ENCODE measurements around the gene EFHC2.

EFHC2 gene

DNA sequence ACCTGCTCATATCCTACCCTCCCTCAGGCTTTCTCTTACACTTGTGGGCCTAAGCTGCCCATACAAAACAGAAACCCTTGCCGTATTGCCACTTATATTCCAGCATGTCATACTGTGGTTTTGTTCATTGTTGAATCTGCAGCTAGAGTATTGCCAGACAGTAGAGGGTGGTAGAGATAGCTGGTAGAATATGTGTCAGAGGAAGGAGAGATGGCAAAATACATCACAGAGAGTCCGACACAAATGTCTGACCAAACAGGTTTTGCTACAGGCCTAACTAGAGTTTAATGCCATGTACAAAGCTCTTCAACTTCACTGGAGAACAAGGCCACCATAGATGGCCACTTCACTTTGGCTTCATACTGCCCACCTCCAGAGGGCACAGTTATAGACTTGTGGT is 160.1 kb downstream of the EFHC2 start:
- no peaks in the 10 kb centered on the region for H3K9me3 ChIP-seq (ENCODE audit: control insufficient read depth, low read length)
- no peaks in the 10 kb centered on the region for H3K4me1 ChIP-seq (ENCODE audit: control insufficient read depth, insufficient read depth, low read length)
- H3K36me3 ChIP-seq (ENCODE audit: control insufficient read depth, insufficient read depth, low read length, severe bottlenecking) = no peaks in the 10 kb centered on the region
- H3K4me3 ChIP-seq (ENCODE audit: low read length) = no peak overlapping the region
- no peak overlapping the region for H3K9ac ChIP-seq (ENCODE audit: low read length)
- peaks cover 4% of the 10 kb centered on the region for H3K27me3 ChIP-seq (replicated peaks; ENCODE audit: control insufficient read depth, insufficient read depth, low read length)
- no peak for DNase-seq (ENCODE audit: low read depth)

DNA sequence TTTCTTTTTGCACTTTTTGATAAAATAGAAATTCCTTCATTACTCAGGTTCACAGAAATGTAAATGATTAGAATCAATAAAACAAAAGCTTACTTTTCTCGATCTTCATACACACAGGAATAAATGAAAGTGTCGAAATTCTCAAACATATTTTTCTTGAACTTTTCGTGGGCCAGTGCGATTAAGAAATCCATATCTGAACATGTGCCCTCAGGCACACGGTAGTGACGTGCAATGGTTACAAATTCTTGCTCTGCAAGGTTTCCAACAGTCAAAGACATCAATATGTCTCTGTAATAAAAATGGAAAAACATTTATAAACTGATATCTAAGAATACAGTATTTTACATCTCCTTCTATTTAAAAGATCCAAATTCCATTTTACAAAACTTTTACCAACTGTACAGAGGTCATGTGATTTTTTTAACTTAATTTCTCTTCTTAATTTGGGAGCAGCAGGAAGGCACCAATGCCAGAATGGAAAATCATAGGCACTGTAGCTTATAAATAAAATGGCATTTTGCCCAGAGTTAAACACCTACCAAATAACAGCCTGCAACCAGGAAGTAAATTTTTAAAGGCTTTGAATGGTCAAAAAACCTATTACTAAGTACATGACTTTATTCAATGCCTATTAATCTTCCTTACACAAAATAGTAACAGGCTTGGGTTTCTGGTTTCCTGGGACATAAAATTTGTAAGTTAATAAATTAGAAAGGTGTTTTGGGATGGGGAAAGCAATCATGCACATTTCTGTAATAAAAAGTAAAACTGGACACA is 165.0 kb downstream of the EFHC2 start:
- H3K9ac ChIP-seq (ENCODE audit: low read length) = no peak overlapping the region
- no peaks in the 10 kb centered on the region for H3K4me1 ChIP-seq (ENCODE audit: control insufficient read depth, insufficient read depth, low read length)
- no peak overlapping the region for H3K4me3 ChIP-seq (ENCODE audit: low read length)
- H3K36me3 ChIP-seq (ENCODE audit: control insufficient read depth, insufficient read depth, low read length, severe bottlenecking) = no peaks in the 10 kb centered on the region
- H3K9me3 ChIP-seq (ENCODE audit: control insufficient read depth, low read length) = peaks cover 20% of the 10 kb centered on the region
- H3K27me3 ChIP-seq (replicated peaks; ENCODE audit: control insufficient read depth, insufficient read depth, low read length) = peaks cover 4% of the 10 kb centered on the region
- no peak for DNase-seq (ENCODE audit: low read depth)

DNA sequence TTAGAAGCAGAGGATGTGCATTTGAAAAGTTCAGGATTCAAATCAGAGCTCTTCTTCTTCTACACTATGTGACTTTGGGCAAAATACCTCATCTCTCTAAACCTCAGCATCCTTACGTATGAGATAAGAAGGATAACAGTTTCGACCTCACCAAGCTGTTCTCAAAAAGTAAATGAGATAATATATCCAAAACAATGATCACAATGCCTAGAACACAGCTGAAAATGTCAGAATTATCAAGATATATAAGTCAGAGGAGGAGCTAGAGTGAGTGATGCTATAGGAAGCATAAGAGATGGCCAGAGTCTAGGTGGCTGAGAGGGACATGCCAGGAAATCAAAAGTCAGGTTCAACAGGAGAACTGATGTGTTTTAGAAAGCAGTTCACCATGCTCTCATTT is 168.0 kb downstream of the EFHC2 start:
- H3K4me3 ChIP-seq (ENCODE audit: low read length) = no peak overlapping the region
- H3K4me1 ChIP-seq (ENCODE audit: control insufficient read depth, insufficient read depth, low read length) = no peaks in the 10 kb centered on the region
- peaks cover 20% of the 10 kb centered on the region for H3K9me3 ChIP-seq (ENCODE audit: control insufficient read depth, low read length)
- H3K9ac ChIP-seq (ENCODE audit: low read length) = no peak overlapping the region
- no peak for DNase-seq (ENCODE audit: low read depth)
- peaks cover 4% of the 10 kb centered on the region for H3K27me3 ChIP-seq (replicated peaks; ENCODE audit: control insufficient read depth, insufficient read depth, low read length)
- no peaks in the 10 kb centered on the region for H3K36me3 ChIP-seq (ENCODE audit: control insufficient read depth, insufficient read depth, low read length, severe bottlenecking)

DNA sequence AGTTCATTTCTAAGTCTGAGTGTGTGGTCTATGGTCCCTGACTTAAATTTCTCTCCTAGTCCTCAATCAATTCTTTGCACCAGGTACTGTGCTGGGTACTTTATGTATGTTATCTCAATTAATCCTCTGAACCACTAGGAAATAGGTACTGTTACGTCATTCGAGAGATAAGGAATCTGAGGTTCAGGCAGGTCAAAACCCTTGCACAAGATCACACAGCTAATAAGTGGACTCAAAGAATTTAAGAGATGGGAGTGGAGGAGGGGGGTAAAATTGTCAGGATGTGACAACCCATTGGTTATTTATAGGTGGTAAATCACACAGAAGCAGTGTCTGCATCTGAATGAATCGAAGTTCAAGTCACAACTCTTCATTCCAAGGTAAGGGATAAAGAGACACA is 169.4 kb downstream of the EFHC2 start:
- Histone ChIP-seq H3K9me3 (ENCODE audit: control insufficient read depth, low read length) (peaks cover 20% of the 10 kb centered on the region), H3K4me1 (ENCODE audit: control insufficient read depth, insufficient read depth, low read length) (no peaks in the 10 kb centered on the region), H3K27me3 (replicated peaks; ENCODE audit: control insufficient read depth, insufficient read depth, low read length) (no peaks in the 10 kb centered on the region), H3K36me3 (ENCODE audit: control insufficient read depth, insufficient read depth, low read length, severe bottlenecking) (no peaks in the 10 kb centered on the region), H3K9ac (ENCODE audit: low read length) (no peak overlapping the region), H3K4me3 (ENCODE audit: low read length) (no peak overlapping the region)
- no peak for DNase-seq (ENCODE audit: low read depth)

DNA sequence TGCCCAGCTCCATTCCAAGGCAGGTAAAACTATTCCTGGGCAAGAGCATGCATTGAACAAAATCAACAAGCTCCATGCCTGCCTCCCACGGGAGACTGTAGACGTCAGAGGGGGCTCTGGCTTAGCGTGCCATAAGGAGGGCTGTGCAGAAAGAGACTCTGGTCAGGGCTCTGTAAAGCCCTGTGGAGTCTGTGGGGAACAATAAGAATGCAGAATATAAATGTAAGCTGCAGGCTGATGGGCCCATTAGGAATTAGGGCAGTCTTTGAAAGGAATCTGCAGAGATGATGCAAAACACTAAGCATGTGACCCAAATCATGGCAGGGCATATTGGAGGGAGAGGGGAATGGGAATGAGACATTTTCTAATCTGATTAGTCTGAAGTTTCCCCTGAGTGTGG is 170.3 kb downstream of the EFHC2 start:
- Histone ChIP-seq H3K27me3 (replicated peaks; ENCODE audit: control insufficient read depth, insufficient read depth, low read length) (no peaks in the 10 kb centered on the region), H3K4me1 (ENCODE audit: control insufficient read depth, insufficient read depth, low read length) (no peaks in the 10 kb centered on the region), H3K9ac (ENCODE audit: low read length) (no peak overlapping the region), H3K36me3 (ENCODE audit: control insufficient read depth, insufficient read depth, low read length, severe bottlenecking) (no peaks in the 10 kb centered on the region), H3K4me3 (ENCODE audit: low read length) (no peak overlapping the region), H3K9me3 (ENCODE audit: control insufficient read depth, low read length) (peaks cover 26% of the 10 kb centered on the region)
- DNase-seq (ENCODE audit: low read depth) = peak; percentile 2

DNA sequence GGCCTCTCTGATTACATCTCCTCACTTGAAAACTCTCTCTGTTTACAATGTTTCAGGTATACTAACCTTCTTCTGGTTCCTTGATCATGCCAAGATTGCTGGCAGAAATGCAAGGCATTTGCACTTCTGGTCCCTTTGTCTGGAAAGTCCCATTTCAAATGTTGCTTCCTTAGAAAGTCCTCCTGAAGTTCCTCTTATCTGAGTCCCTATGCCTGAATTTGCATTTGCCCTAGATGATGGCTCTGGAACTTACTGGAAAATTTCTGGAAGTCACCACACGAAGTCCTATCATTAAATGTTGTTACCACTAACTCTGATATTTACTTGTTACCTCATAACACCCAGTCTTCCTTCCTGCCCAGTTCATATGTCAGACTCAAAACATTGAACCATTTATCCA is 176.4 kb downstream of the EFHC2 start:
- H3K4me1 ChIP-seq (ENCODE audit: control insufficient read depth, insufficient read depth, low read length) = peaks cover 3% of the 10 kb centered on the region
- H3K27me3 ChIP-seq (replicated peaks; ENCODE audit: control insufficient read depth, insufficient read depth, low read length) = peaks cover 6% of the 10 kb centered on the region
- no peak overlapping the region for H3K9ac ChIP-seq (ENCODE audit: low read length)
- no peak overlapping the region for H3K4me3 ChIP-seq (ENCODE audit: low read length)
- no peak for DNase-seq (ENCODE audit: low read depth)
- H3K9me3 ChIP-seq (ENCODE audit: control insufficient read depth, low read length) = peaks cover 5% of the 10 kb centered on the region
- H3K36me3 ChIP-seq (ENCODE audit: control insufficient read depth, insufficient read depth, low read length, severe bottlenecking) = no peaks in the 10 kb centered on the region

DNA sequence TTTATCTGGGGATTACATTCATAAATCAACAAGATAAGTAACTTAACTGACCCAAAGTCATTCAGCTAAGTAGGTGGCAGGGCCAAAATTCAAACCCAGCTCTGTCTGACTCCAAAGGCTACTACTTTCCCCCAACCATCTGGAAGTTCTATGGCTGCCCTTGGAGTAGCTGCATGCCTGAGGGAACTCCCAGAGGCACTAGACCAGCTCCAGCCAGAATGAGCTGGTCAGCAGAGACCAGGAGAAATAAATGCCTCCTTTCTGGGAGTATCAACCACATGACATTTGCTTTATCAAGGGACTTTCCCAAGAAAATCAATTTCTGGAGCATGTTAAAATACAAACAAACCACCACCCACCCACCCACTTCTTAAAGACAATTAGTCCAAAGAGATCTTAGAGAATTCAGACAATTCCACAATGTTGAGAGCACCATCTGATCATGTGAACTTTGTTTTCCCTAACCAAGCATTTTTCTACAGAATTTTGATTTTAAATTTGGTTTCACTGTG is 180.5 kb downstream of the EFHC2 start:
- H3K4me3 ChIP-seq (ENCODE audit: low read length) = no peak overlapping the region
- no peaks in the 10 kb centered on the region for H3K9me3 ChIP-seq (ENCODE audit: control insufficient read depth, low read length)
- peaks cover 3% of the 10 kb centered on the region for H3K4me1 ChIP-seq (ENCODE audit: control insufficient read depth, insufficient read depth, low read length)
- DNase-seq (ENCODE audit: low read depth) = no peak
- H3K27me3 ChIP-seq (replicated peaks; ENCODE audit: control insufficient read depth, insufficient read depth, low read length) = peaks cover 11% of the 10 kb centered on the region
- no peak overlapping the region for H3K9ac ChIP-seq (ENCODE audit: low read length)
- H3K36me3 ChIP-seq (ENCODE audit: control insufficient read depth, insufficient read depth, low read length, severe bottlenecking) = no peaks in the 10 kb centered on the region

DNA sequence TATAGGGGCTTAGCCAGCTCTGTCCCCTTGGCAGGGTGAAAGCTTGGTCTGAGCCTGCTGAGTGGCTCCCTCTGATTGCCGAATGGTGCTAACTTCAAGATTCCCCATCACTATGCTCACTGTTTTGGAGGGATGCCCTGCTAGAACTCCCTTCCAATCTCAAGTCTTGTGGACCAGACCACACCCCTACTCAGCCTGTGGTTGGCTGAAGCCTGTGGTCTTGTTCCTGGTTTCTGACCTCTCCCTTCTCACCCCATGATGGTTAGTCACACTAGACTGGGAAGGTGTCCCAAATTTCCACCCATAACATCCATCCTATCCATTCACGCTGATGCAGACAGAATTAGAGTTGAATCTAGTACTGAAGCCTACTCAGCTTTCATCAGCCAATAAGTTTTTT is 185.6 kb downstream of the EFHC2 start:
- Histone ChIP-seq H3K4me1 (ENCODE audit: control insufficient read depth, insufficient read depth, low read length) (peaks cover 12% of the 10 kb centered on the region), H3K4me3 (ENCODE audit: low read length) (no peak overlapping the region), H3K9ac (ENCODE audit: low read length) (no peak overlapping the region), H3K9me3 (ENCODE audit: control insufficient read depth, low read length) (no peaks in the 10 kb centered on the region), H3K27me3 (replicated peaks; ENCODE audit: control insufficient read depth, insufficient read depth, low read length) (peaks cover 6% of the 10 kb centered on the region), H3K36me3 (ENCODE audit: control insufficient read depth, insufficient read depth, low read length, severe bottlenecking) (no peaks in the 10 kb centered on the region)
- DNase-seq (ENCODE audit: low read depth) = no peak

DNA sequence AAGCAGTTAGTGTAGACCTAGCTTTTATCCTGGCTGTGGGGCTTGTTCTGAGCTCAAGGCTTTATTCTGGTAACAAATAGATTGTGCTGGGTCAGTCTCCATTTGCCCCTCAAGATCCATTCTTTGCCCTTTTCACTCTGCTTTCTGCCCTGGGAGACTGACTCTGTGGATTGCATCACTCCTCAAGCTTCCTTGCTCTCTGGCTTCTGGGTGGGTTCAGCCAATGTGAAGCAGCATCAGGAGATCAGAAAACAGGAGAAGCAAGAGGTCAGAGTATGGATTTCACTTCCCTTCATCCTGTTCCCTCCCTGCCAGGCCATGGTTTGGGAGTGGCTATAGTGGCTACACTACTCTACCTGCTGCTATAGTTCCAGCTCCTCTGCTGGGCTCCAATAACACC is 186.2 kb downstream of the EFHC2 start:
- Histone ChIP-seq H3K9me3 (ENCODE audit: control insufficient read depth, low read length) (no peaks in the 10 kb centered on the region), H3K4me3 (ENCODE audit: low read length) (no peak overlapping the region), H3K9ac (ENCODE audit: low read length) (peak overlapping the region; percentile 48), H3K27me3 (replicated peaks; ENCODE audit: control insufficient read depth, insufficient read depth, low read length) (peaks cover 6% of the 10 kb centered on the region), H3K4me1 (ENCODE audit: control insufficient read depth, insufficient read depth, low read length) (peaks cover 17% of the 10 kb centered on the region), H3K36me3 (ENCODE audit: control insufficient read depth, insufficient read depth, low read length, severe bottlenecking) (no peaks in the 10 kb centered on the region)
- DNase-seq (ENCODE audit: low read depth) = peak; percentile 0

DNA sequence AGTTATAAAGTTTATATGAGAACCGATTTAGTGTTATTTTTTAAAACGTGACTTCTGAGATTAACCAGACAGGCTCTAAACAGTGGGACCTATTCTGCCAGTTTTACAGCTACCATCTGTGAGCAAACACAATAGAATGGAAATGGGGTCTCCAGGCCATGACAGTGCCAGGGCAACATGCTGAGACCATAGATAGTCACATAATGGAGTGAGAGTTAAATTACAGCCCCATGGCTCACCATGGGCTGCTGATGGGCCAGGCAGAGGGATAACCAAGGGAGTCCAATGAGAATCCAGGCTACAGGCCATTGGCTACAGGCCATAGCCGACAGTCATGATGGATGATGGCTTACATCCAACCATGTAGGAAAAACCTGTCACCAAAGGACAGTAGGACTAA is 186.7 kb downstream of the EFHC2 start:
- H3K27me3 ChIP-seq (replicated peaks; ENCODE audit: control insufficient read depth, insufficient read depth, low read length) = peaks cover 6% of the 10 kb centered on the region
- peak overlapping the region; percentile 48 for H3K9ac ChIP-seq (ENCODE audit: low read length)
- no peaks in the 10 kb centered on the region for H3K36me3 ChIP-seq (ENCODE audit: control insufficient read depth, insufficient read depth, low read length, severe bottlenecking)
- H3K4me1 ChIP-seq (ENCODE audit: control insufficient read depth, insufficient read depth, low read length) = peaks cover 17% of the 10 kb centered on the region
- no peak overlapping the region for H3K4me3 ChIP-seq (ENCODE audit: low read length)
- DNase-seq (ENCODE audit: low read depth) = no peak
- no peaks in the 10 kb centered on the region for H3K9me3 ChIP-seq (ENCODE audit: control insufficient read depth, low read length)

DNA sequence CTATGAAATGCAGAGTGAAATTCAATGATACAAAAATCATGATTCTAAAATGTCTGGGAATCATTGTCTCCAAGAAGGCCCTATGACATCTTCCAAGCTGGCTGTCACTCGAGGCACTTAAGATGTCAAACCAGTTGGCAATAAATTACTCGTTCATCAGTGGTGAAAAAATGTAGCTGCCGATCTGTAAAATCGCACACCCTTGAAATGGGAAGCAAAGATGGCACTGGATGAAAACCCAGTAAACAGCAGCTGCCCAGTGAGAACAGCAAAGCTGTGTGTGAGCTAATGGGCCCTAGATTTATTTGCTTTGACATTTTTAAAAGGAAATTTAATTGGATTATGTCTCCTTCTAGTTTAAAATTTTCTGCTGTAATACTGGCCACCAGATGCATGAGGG is 188.3 kb downstream of the EFHC2 start:
- Histone ChIP-seq H3K27me3 (replicated peaks; ENCODE audit: control insufficient read depth, insufficient read depth, low read length) (peaks cover 8% of the 10 kb centered on the region), H3K4me1 (ENCODE audit: control insufficient read depth, insufficient read depth, low read length) (peaks cover 17% of the 10 kb centered on the region), H3K36me3 (ENCODE audit: control insufficient read depth, insufficient read depth, low read length, severe bottlenecking) (no peaks in the 10 kb centered on the region), H3K9me3 (ENCODE audit: control insufficient read depth, low read length) (no peaks in the 10 kb centered on the region), H3K9ac (ENCODE audit: low read length) (no peak overlapping the region), H3K4me3 (ENCODE audit: low read length) (no peak overlapping the region)
- DNase-seq (ENCODE audit: low read depth) = no peak

DNA sequence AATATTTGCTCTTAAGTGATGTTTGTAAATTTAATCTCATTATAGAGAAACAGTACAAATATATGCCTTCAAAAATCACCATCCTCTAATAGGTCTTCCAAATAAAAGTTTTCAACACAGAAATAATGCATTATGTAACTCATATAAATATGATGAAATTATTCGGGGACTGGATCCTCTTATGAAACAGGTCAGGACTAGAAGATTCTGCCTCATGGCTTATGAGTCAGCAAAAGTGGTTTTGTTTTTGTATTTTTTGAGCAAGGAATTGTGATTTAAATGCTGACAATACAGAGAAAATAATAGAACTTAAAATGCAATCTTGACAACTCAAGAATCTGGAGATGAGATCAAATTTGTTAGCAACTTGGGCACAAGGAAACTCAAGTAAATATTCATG is 190.6 kb downstream of the EFHC2 start:
- H3K4me3 ChIP-seq (ENCODE audit: low read length) = no peak overlapping the region
- peak overlapping the region; percentile 38 for H3K9ac ChIP-seq (ENCODE audit: low read length)
- peaks cover 17% of the 10 kb centered on the region for H3K4me1 ChIP-seq (ENCODE audit: control insufficient read depth, insufficient read depth, low read length)
- H3K9me3 ChIP-seq (ENCODE audit: control insufficient read depth, low read length) = no peaks in the 10 kb centered on the region
- DNase-seq (ENCODE audit: low read depth) = peak; percentile 50
- H3K36me3 ChIP-seq (ENCODE audit: control insufficient read depth, insufficient read depth, low read length, severe bottlenecking) = no peaks in the 10 kb centered on the region
- peaks cover 9% of the 10 kb centered on the region for H3K27me3 ChIP-seq (replicated peaks; ENCODE audit: control insufficient read depth, insufficient read depth, low read length)
